Panc1 (cell line): ENCODE measurements around the gene PCIF1. TPM values are rescaled to one million over a fixed set of nuclear protein-coding genes. Genes with fewer than 3 reads are reported as not detected.

Experiments used
- ATAC-seq: fragments of 200-7000 bp; cut with Tn5 transposase; 2 replicates; pipeline ENCODE4 v1.9.1; 2020; ENCODE audit warnings: mild to moderate bottlenecking, moderate library complexity
- BruUV-seq: library from RNA; stranded (reverse); fragments of 400-500 nt; replicated peaks from 2 replicates; lab custom pipeline; 2021; lab: Mats Ljungman, UMichigan
- CTCF ChIA-PET: fragments of 300-600 bp; sonication (Branson Sonifier 250); formaldehyde crosslinking; loops from one replicate; lab custom pipeline; 2022; ENCODE audit warnings: antibody characterized with exemption; lab: Charles Lee
- POLR2A ChIA-PET: fragments of 300-600 bp; sonication (Branson Sonifier 250); formaldehyde crosslinking; loops from one replicate; lab custom pipeline; 2022; ENCODE audit warnings: antibody characterized with exemption; lab: Charles Lee
- DNase-seq: peaks from one replicate; pipeline ENCODE4 v3.0.0-alpha.2; 2010; ENCODE audit warnings: low read depth, low spot score
- H3K27ac ChIP-seq: 2 replicates; pipeline ENCODE4 v1.5.1; 2011; ENCODE audit warnings: mild to moderate bottlenecking, low read length, inconsistent platforms
- H3K27me3 ChIP-seq: fragments of 200-500 bp; sonication (Bioruptor generic); 2 replicates; pipeline ENCODE4 v1.6.0; 2014; ENCODE audit warnings: low read length, inconsistent platforms; ENCODE audit not compliant: control insufficient read depth, insufficient read depth
- H3K36me3 ChIP-seq: fragments of 200-500 bp; sonication (Bioruptor generic); 2 replicates; pipeline ENCODE4 v1.5.1; 2014; ENCODE audit warnings: inconsistent platforms, mild to moderate bottlenecking, low read length, moderate library complexity; ENCODE audit not compliant: control insufficient read depth, insufficient read depth
- H3K4me1 ChIP-seq: 2 replicates; pipeline ENCODE4 v1.5.1; 2011; ENCODE audit warnings: inconsistent platforms, mild to moderate bottlenecking, low read length, moderate library complexity; ENCODE audit not compliant: control insufficient read depth, insufficient read depth
- H3K4me3 ChIP-seq, 2 experiments: 2 replicates each; pipeline ENCODE4 v1.5.1; 2011 to 2012; ENCODE audit warnings: low read depth in 2 of 2, low read length in 2 of 2, mild to moderate bottlenecking in 2 of 2, inconsistent platforms in 1 of 2, moderate library complexity in 1 of 2
- H3K9me3 ChIP-seq: fragments of 200-500 bp; sonication (Bioruptor generic); 2 replicates; pipeline ENCODE4 v1.5.1; 2014; ENCODE audit warnings: low read depth, mild to moderate bottlenecking, inconsistent platforms, low read length, moderate library complexity; ENCODE audit not compliant: control insufficient read depth, insufficient read depth
- POLR2AphosphoS5 ChIP-seq: IDR thresholded peaks from 2 replicates; pipeline ENCODE4 v1.6.1; 2012; ENCODE audit warnings: mild to moderate bottlenecking, low read depth, low read length, moderate library complexity
- SIN3A ChIP-seq: IDR thresholded peaks from 2 replicates; pipeline ENCODE4 v1.6.1; 2012; ENCODE audit warnings: low read depth, mild to moderate bottlenecking, low read length, moderate library complexity, borderline replicate concordance; ENCODE audit not compliant: insufficient read depth
- TCF7L2 ChIP-seq: IDR thresholded peaks from 2 replicates; pipeline ENCODE4 v1.6.1; 2011; ENCODE audit warnings: mild to moderate bottlenecking, low read depth, low read length, inconsistent platforms
- in situ Hi-C: cut with HindIII; loops from 2 replicates; pipeline ENCODE4 v1.10.0; 2016; ENCODE audit warnings: low sequenced_read_pairs, low pct_unique_long_range_greater_than_20kb
- intact Hi-C: fragments of 100-400 bp; cut with micrococcal nuclease; formaldehyde crosslinking; loops from one replicate; pipeline ENCODE4 v1.10.0; 2022; ENCODE audit not compliant: unreplicated experiment
- total RNA-seq: library from RNA; stranded (reverse); gene quantifications from one replicate; pipeline ENCODE4 v1.2.1, GENCODE V29; 2021; ENCODE audit not compliant: unreplicated experiment
- TF ChIP-seq, protein P1 (sequence below), 2 experiments: IDR thresholded peaks; 2 replicates each; pipeline ENCODE4 v1.6.1; 2011 to 2012; ENCODE audit warnings: low read depth in 2 of 2, control low read depth in 1 of 2, low read length in 1 of 2, mild to moderate bottlenecking in 1 of 2, moderate library complexity in 1 of 2; ENCODE audit not compliant: insufficient read depth in 1 of 2
- TF ChIP-seq, protein P2 (sequence below): fragments of 450-650 bp; IDR thresholded peaks from 2 replicates; pipeline ENCODE4 v1.5.1; 2017; ENCODE audit warnings: mild to moderate bottlenecking

PCIF1 gene
- total RNA-seq, 1 experiment from 2014 or later = 24.6 TPM

- no peak overlapping the region for H3K4me3 ChIP-seq
- in situ Hi-C loops (no loop called here), intact Hi-C loops (no loop called here)
- no peaks in the 10 kb centered on the region for H3K27me3 ChIP-seq
- H3K36me3 ChIP-seq = no peaks in the 10 kb centered on the region
- ATAC-seq (no peak), DNase-seq (no peak)
- H3K9me3 ChIP-seq = no peaks in the 10 kb centered on the region
- H3K4me1 ChIP-seq = peaks cover 20% of the 10 kb centered on the region
- no TSS peak for BruUV-seq
- TF ChIP-seq, protein P1, sequence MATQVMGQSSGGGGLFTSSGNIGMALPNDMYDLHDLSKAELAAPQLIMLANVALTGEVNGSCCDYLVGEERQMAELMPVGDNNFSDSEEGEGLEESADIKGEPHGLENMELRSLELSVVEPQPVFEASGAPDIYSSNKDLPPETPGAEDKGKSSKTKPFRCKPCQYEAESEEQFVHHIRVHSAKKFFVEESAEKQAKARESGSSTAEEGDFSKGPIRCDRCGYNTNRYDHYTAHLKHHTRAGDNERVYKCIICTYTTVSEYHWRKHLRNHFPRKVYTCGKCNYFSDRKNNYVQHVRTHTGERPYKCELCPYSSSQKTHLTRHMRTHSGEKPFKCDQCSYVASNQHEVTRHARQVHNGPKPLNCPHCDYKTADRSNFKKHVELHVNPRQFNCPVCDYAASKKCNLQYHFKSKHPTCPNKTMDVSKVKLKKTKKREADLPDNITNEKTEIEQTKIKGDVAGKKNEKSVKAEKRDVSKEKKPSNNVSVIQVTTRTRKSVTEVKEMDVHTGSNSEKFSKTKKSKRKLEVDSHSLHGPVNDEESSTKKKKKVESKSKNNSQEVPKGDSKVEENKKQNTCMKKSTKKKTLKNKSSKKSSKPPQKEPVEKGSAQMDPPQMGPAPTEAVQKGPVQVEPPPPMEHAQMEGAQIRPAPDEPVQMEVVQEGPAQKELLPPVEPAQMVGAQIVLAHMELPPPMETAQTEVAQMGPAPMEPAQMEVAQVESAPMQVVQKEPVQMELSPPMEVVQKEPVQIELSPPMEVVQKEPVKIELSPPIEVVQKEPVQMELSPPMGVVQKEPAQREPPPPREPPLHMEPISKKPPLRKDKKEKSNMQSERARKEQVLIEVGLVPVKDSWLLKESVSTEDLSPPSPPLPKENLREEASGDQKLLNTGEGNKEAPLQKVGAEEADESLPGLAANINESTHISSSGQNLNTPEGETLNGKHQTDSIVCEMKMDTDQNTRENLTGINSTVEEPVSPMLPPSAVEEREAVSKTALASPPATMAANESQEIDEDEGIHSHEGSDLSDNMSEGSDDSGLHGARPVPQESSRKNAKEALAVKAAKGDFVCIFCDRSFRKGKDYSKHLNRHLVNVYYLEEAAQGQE (IDR thresholded peaks at IDR 0.05; ENCODE audit: insufficient read depth in 1 of 2, low read depth in 2 of 2, low read length in 1 of 2) = no peak
- no peak for TF ChIP-seq TCF7L2
- no peak for TF ChIP-seq POLR2AphosphoS5
- ChIA-PET POLR2A (no interaction called here), CTCF (interaction anchor here (0.7 kb wide), 1 partner anchor 44 kb away, joined by 10 read pairs; no protein-coding TSS in a partner anchor)
- H3K27ac ChIP-seq = no peak overlapping the region
Observed at GRCh38 chr20:45991616-45992015, 57.1 kb downstream of the PCIF1 start.

GRCh38 chr20:45993197-45993951 lies 58.9 kb downstream of the PCIF1 start:
- H3K4me3 ChIP-seq = no peak overlapping the region
- H3K27ac ChIP-seq = peak overlapping the region; percentile 40
- no peaks in the 10 kb centered on the region for H3K27me3 ChIP-seq
- H3K36me3 ChIP-seq = no peaks in the 10 kb centered on the region
- TF ChIP-seq, protein P1 (IDR thresholded peaks at IDR 0.05; ENCODE audit: insufficient read depth in 1 of 2, low read depth in 2 of 2, low read length in 1 of 2) = no peak
- no peak for TF ChIP-seq TCF7L2
- no peak for TF ChIP-seq POLR2AphosphoS5
- TF ChIP-seq SIN3A = no peak
- TF ChIP-seq, protein P2, sequence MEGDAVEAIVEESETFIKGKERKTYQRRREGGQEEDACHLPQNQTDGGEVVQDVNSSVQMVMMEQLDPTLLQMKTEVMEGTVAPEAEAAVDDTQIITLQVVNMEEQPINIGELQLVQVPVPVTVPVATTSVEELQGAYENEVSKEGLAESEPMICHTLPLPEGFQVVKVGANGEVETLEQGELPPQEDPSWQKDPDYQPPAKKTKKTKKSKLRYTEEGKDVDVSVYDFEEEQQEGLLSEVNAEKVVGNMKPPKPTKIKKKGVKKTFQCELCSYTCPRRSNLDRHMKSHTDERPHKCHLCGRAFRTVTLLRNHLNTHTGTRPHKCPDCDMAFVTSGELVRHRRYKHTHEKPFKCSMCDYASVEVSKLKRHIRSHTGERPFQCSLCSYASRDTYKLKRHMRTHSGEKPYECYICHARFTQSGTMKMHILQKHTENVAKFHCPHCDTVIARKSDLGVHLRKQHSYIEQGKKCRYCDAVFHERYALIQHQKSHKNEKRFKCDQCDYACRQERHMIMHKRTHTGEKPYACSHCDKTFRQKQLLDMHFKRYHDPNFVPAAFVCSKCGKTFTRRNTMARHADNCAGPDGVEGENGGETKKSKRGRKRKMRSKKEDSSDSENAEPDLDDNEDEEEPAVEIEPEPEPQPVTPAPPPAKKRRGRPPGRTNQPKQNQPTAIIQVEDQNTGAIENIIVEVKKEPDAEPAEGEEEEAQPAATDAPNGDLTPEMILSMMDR = no peak
- intact Hi-C loops (no loop called here), in situ Hi-C loops (no loop called here)
- CTCF ChIA-PET = no interaction called here
- BruUV-seq = no TSS peak
- DNase-seq = no peak
- H3K9me3 ChIP-seq = no peaks in the 10 kb centered on the region
- peak; percentile 96 for ATAC-seq
- H3K4me1 ChIP-seq = peaks cover 20% of the 10 kb centered on the region
- POLR2A ChIA-PET = interaction anchor here (0.6 kb wide), 2 partner anchors 58 to 213 kb away, joined by 5 to 7 read pairs; no protein-coding TSS in a partner anchor
